NCI-H1092 (cell line): Measurements from ENCODE around the gene RAB8B.

Experiments used
- DNase-seq: peaks from one replicate; lab custom pipeline; 2025; lab: John Stamatoyannopoulos, UW

RAB8B gene

DNA sequence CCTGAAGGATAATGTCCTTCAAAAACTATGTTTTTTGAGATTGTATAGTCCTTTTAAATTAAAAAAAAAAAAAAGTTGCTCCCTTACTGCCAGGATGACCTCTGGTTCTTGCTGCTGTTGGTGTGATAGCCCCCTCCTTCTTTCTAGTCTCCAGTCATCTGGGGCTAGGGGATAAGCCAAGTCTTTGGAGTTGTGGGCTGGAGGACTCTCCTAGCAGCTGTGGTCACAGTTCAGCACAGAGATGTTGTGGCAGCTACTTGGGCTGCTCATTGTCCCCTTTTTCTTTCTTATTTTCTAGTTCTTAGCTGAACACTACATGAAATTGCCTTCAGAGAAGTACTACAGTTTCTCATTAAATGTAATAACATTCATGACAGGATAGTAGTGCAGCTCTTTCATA lies 48.8 kb downstream of the RAB8B start:
- no peak for DNase-seq

- no peak for DNase-seq
These were observed 49.4 kb downstream of the RAB8B start for GRCh38 chr15:63238796-63239195.

DNA sequence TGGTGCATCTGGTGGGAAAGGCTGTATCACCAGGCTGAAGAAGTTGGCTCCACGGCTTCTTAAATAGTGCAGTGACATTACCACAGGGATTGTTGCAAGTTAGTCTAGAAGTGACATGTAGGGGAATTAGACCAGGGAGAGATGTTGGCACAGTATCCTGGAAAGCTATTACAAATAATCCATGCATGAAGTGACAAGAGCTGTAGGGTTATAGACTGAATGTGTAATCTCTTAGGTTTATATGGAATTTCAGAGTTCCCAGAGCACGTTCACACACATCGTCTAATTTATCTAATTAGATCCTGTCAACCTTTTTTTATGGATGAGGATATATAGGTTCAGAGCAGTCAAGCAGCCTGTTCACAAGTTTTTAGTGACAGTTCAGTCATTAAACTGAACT lies 50.7 kb downstream of the RAB8B start:
- no peak for DNase-seq

DNA sequence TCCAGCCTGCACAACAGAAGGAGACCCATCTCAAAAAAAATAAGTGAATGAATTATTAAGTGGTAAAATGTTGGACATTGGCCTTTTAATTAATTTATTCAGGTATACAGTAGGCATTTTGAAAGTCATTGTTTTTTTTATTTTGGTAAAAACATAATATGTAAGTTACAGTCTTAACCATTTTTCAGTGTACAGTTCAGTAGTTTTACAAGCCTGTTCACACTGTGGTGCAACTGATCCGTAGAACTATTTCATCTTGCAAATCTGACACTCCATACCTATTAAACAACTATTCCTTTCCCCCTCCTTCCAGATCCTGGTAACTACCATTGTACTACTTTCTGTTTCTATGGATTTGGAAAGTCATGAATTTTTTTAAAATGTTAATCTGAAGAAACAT lies 51.9 kb downstream of the RAB8B start:
- DNase-seq, result no peak

- no peak for DNase-seq
These were observed 53.7 kb downstream of the RAB8B start for GRCh38 chr15:63243101-63243500.

GRCh38 chr15:63243776-63244175 lies 54.4 kb downstream of the RAB8B start:
- no peak for DNase-seq

DNA sequence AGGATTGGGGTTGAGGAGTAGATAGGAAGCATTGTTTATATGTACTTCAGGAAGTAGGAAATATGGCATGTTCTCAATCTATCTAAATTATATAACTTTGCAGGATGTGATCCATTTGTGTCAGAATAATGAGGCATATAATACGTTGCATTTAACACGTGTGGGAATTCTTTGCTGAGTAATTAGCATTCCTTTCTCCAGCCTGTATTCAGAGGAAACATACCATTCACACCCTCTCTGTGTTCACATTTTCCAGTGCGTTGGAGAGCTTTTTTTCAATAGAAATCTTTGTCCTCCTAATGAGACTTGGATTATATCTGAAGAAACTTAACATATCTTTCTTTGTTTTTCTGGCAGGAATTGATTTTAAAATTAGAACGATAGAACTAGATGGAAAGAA lies 55.0 kb downstream of the RAB8B start:
- DNase-seq, result no peak

- DNase-seq, result no peak
These were observed 55.7 kb downstream of the RAB8B start for GRCh38 chr15:63244976-63245645.

DNA sequence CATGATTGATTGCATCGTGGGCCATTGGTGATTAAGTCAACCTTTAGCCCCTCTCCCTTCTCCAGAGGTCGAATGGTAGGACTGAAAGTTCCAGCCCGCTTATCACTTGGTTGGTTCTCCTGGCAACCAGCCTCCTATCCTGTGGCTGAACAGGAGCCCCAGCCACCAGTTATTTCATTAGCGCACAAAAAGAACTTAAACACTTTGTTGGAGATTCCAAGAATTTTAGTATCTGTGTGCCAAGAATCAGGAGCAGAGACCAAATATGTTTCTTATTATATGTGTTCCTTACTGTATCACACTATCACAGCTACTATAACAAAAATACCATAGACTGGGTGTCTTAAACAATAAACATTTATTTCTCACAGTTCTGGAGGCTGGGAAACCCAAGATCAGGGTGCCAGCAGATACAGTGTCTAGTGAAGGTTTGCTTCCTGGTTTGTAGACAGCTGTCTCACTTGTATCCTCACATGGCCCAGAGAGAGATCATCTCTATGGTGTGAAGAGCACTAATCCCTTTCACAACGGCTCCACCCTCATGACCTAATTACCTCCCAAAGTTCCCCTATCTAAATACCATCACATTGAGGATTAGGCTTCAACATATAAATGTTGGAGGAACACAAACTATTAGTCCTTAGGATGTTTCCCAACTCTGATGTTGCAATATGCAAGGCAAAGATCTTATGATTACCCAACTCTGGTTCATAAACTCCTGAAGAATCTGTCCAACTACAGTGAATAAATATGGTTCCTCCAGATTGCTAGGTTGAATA lies 57.5 kb downstream of the RAB8B start:
- no peak for DNase-seq

DNA sequence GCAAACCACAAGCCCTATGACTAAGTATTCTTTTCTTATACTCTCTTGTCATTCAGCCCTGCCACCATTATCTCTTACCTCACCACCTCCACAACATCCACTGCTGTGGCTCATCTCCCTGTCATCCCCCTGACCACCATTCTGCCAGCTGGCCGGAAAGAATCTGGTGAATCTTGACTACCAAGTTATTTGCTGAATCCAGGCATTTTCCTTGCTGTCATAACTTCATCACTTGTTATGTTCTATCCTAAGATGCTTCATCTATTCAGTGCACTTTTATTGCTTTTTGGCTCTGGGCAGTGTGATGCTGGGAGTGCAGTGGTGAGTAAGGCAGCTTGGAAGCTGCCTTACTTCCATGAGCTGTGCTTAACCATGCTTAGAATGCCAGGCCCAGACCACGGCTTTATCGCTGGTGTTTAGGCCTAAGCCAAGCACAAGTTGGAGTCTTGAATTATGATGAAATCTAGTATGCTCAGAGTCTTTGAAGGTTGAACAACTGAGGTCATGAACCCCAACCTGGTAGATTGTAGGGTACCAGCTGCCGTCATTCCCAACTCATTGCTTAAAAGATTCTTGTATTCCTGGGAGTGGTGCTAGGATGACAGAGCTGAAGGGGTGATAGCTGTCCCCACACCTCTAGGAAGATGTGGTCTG lies 61.0 kb downstream of the RAB8B start:
- no peak for DNase-seq

DNA sequence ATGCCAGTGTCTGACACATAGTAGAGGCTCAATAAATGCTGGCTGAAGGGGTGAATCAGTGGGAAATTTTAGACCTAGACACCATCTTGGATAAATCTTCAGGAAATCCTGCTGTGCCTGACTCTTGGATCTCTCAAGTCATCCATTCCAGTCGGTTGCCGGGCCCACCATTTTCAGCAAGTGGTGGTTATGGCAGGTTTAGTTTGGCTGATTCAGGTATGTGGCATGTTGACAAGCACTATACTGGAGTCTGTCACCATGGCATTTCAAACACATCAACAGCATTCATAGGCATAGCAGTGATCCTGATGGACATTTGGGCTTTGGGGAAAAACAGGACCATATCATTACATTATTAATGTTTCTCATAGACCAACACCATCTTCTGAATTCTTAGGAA lies 62.3 kb downstream of the RAB8B start:
- DNase-seq, result no peak

DNA sequence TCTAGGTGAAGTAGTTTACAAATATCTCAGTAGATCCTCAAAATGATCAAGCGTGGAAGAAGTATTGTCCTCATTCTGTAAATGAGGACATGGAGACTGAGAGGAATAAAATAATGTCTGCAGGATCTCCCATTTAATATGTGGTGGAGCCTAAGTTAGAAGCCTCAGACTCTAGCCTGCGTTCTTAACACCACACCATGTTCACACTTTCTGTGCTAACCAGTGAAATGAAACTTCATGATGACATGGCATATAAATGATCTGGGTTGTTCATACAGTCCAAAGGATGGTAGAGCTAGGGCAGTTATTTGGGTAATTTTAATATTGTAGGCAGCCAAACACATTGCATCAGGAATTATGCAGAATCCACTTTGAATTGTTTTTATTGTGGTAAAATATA lies 62.9 kb downstream of the RAB8B start:
- DNase-seq, result no peak

DNA sequence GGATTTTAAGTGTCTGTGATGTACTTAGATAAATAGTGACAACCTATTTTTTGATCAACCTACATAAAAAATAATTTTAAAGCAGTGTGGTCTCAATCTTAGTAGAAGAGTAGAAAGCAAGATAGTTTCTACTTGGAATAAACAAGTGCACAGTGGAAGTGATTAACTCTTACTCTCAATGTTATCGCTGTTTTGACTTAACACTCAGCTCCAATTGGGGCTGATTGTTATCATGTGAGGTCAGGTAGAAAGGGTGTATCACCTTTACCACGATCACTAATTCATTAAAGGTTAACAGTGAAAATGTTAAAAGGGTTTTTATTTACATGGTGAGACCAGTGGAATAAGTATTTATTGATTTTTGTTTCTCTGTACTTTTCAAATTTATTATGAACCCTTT lies 65.6 kb downstream of the RAB8B start:
- DNase-seq, result no peak

DNA sequence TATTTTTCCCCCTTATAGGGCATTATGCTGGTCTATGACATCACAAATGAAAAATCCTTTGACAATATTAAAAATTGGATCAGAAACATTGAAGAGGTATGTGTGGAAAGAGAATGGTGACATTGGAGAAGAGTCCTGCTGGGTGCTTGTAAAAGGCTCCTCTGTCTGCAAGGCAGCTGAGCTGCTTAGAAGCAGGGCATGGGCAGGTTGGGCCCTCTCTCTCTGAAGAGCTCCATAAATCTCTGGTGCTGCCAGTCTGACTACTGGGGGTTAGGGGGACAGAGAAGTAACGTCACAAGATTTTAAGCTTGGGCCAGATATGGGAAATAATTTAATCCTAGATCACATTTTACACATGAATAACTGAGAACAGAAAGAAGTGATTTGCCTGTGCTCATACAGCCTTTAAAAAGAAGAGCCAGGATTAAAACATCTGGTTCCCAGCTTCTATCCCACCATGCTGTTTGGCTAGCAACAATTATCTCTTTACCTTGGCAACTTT lies 66.1 kb downstream of the RAB8B start:
- no peak for DNase-seq

DNA sequence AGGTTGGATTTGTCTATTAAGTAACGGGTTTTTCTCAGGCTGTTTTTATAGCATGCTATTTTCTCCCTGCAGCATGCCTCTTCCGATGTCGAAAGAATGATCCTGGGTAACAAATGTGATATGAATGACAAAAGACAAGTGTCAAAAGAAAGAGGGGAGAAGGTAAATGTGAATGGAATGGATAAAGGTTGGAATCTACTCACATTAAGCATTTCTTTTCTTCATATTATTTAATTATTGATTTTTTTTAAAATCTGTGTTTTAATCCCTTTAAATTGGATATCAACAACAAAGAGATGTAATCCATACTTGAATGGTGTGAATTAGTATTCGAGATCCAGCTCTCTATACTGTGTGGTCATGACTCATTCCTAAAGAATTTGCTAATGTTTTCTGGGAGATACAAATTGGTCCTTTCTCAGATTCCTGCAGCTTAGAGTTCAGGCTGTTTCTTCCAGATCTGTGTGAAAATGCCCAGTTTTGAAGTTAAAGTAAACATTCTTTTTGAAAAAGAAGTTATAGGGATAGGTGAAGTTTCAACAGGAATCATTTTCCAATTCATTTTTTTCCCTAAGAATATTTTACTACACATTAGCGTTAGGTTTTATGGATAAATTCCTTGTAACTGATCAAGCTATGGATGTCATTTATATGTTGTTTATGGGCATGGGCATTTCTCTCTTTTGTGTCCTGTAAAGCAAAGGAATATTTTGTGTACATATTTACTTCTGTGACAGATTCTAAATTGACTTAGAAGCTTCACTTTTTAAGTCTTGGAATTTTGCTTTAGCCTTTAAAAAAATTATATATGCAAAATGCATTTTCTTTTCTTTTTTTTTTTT lies 67.2 kb downstream of the RAB8B start:
- DNase-seq, result no peak

- DNase-seq, result no peak
These were observed 69.3 kb downstream of the RAB8B start for GRCh38 chr15:63258658-63259057.

DNA sequence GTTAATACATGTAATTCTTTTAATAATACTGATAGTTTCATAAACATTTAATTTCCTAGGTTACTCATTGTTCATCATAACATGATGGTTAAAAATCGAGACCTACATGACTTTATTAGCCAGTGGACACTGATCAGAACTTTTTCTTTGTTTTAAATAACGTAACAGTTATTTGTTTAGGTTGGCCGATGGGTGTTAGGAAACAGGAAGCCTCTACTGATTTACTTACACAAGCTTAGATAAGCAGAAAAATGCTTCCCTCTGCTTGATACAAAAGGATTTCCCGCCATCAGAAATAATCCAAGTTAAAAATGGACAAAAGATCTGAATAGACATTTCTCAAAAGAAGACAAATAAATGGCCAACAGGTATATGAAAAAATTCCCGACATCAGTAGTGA lies 71.4 kb downstream of the RAB8B start:
- no peak for DNase-seq

GRCh38 chr15:63261311-63261710 lies 71.9 kb downstream of the RAB8B start:
- DNase-seq, result no peak

DNA sequence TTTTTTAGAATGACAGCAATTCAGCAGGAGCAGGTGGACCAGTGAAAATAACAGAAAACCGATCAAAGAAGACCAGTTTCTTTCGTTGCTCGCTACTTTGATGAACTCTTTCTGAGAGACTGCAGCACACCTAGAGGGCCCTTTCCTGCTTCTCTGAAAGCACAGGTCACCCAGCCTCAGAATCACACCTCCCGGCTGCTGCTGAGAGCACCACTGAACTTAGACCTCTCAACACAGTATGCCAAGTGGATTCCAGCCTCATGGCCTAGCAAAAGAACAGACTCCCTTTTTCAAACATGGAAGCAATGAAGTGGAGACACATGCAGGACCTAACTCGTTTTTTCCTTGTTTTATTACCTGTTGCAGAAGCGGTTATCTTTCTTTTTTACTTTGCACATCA lies 74.1 kb downstream of the RAB8B start:
- DNase-seq, result no peak

DNA sequence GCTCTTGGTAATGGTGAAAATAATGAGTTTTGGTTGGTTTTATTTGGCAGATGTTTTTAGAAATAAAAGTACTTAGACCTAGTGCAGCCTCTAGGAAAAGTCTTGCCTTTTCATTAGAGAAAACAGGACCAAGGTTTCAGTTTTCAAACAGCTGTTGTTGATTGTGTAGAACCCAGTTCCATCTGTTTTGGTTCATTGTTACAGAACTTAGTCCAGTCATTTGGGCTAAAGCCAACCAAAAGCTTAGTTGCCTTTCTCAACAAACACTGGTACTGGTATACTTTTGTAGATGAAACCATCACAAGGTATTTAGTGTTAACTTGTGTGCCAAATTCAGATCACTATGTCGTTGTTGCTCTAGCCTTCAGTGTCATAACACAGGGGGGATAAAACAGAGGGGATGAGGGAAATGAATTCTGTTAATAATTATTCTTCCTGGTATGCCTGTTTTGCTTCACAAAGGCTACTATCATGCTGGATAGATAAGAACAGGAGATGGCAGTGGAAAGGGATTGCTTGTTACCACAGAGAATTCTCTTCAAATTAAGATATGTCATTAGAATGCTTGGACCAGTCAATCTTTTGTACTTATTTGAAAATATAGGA lies 75.4 kb downstream of the RAB8B start:
- no peak for DNase-seq

- no peak for DNase-seq
These were observed 85.0 kb downstream of the RAB8B start for GRCh38 chr15:63274427-63274826.
